Lower leg skin (tissue), 3 donors: ENCODE data around the gene CDH3.

Source experiments
- CTCF ChIP-seq, 3 donors: fragments of 450-650 bp; IDR thresholded peaks; one replicate each; pipeline ENCODE4 v1.5.1; 2016; ENCODE audit warnings: antibody characterized with exemption in 3 of 3, mild to moderate bottlenecking in 3 of 3, moderate library complexity in 2 of 3
- POLR2A ChIP-seq, 2 donors: fragments of 450-650 bp; IDR thresholded peaks; one replicate each; pipeline ENCODE4 v1.6.1; 2016 to 2017; ENCODE audit warnings: antibody characterized with exemption in 2 of 2, mild to moderate bottlenecking in 1 of 2, moderate library complexity in 1 of 2

- no peak for TF ChIP-seq POLR2A (IDR thresholded peaks at IDR 0.05)
- TF ChIP-seq CTCF (IDR thresholded peaks at IDR 0.05): no peak
Observed at GRCh38 chr16:68728523-68728922, 83.4 kb downstream of the CDH3 start.
